Measurements from ENCODE around the gene BMP6. TPM values are rescaled to one million over a fixed set of nuclear protein-coding genes. Genes with fewer than 3 reads are reported as not detected.

Gene BMP6
- total and polyA plus RNA-seq, 2 of the 8 experiments (the other 6 are each of a cell fraction or from before 2014, with no cell fraction given): 2.0 to 2.1 TPM

DNA sequence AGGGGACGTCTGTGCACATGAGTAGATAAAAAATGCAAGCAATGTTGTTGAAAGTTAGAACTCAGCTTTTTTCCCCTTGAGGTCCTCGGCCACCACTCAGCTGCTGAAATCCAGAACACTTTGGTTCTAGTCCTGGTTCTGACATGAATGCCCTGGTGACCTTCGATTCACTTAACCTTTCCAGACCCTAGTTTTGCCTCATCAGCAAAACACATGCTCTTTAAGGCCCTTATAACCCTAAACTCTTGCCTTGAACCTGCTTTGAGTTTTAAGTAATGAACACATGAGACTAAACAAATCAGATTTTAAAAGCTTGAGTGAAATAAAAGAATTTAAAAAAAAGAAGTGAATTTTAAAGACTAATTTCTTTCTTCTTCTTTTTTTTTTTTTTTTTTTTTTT is 33.4 kb downstream of the BMP6 start (continued):
- TF ChIP-seq POLR2A (IDR thresholded peaks at IDR 0.05; ENCODE audit: control extremely low read depth in 1 of 2, low read depth in 2 of 2, low read length in 2 of 2) (no peak), RNF2 (IDR thresholded peaks at IDR 0.05; ENCODE audit: borderline replicate concordance, low read depth, low read length, missing control alignments, poor library complexity, severe bottlenecking) (no peak)

Measured in H1 (cell line).